ENCODE data around the gene SERPINI2. TPM values are rescaled to one million over a fixed set of nuclear protein-coding genes. Genes with fewer than 3 reads are reported as not detected.

Gene SERPINI2, protein sequence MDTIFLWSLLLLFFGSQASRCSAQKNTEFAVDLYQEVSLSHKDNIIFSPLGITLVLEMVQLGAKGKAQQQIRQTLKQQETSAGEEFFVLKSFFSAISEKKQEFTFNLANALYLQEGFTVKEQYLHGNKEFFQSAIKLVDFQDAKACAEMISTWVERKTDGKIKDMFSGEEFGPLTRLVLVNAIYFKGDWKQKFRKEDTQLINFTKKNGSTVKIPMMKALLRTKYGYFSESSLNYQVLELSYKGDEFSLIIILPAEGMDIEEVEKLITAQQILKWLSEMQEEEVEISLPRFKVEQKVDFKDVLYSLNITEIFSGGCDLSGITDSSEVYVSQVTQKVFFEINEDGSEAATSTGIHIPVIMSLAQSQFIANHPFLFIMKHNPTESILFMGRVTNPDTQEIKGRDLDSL
- total RNA-seq (ENCODE audit: low replicate concordance), result not detected in 2 replicates

DNA sequence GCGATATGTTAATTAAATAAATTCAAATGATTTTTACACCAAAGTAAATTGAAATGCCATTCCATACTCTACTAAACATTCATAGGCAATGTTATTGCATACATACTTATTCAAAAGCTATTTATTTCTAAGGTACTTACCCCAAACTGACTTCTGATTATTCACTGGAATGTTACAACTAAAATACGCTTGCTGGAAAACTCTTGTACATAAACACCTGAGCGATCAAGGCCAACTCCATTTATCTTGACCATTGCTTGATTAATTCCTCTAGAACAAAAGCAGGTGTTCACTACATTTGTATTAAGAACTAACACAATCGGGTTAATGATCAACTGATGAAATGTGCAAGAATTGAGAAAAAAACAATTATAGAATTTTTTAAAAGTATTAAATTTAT is at the start of gene SERPINI2:
SERPINI2 (minus strand) TSS at position 180 of the 400 bp plus-strand sequence. CDS start 2,208 bp downstream, outside the sequence.
- DNase-seq (ENCODE audit: low read depth), result no peak
- no peak within 1 kb of the TSS for H3K4me3 ChIP-seq (ENCODE audit: low read depth, low read length)
- TF ChIP-seq, protein P1, sequence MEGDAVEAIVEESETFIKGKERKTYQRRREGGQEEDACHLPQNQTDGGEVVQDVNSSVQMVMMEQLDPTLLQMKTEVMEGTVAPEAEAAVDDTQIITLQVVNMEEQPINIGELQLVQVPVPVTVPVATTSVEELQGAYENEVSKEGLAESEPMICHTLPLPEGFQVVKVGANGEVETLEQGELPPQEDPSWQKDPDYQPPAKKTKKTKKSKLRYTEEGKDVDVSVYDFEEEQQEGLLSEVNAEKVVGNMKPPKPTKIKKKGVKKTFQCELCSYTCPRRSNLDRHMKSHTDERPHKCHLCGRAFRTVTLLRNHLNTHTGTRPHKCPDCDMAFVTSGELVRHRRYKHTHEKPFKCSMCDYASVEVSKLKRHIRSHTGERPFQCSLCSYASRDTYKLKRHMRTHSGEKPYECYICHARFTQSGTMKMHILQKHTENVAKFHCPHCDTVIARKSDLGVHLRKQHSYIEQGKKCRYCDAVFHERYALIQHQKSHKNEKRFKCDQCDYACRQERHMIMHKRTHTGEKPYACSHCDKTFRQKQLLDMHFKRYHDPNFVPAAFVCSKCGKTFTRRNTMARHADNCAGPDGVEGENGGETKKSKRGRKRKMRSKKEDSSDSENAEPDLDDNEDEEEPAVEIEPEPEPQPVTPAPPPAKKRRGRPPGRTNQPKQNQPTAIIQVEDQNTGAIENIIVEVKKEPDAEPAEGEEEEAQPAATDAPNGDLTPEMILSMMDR (IDR thresholded peaks at IDR 0.05; ENCODE audit: insufficient read depth, low read length), result no peak

DNA sequence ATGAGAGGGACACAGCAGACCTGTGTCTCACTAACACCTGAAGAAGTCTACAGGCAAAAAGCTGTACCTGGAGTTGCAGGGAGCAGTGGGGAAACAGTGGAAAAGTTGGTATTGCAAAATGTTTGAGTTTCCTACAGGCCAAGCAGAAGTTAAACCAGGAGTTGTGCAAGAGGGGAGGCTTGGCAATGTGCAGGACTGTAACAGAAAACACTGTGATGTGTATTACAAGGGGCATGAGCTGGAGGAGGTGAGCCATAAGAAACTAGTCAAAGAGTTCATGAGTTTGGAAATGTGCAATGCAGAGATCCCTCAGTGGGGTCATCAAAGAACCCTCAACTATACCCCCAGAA is 47.1 kb upstream of the SERPINI2 start:
- no peak for DNase-seq (ENCODE audit: low read depth)
- TF ChIP-seq, protein P1 (IDR thresholded peaks at IDR 0.05; ENCODE audit: insufficient read depth, low read length), result no peak

DNA sequence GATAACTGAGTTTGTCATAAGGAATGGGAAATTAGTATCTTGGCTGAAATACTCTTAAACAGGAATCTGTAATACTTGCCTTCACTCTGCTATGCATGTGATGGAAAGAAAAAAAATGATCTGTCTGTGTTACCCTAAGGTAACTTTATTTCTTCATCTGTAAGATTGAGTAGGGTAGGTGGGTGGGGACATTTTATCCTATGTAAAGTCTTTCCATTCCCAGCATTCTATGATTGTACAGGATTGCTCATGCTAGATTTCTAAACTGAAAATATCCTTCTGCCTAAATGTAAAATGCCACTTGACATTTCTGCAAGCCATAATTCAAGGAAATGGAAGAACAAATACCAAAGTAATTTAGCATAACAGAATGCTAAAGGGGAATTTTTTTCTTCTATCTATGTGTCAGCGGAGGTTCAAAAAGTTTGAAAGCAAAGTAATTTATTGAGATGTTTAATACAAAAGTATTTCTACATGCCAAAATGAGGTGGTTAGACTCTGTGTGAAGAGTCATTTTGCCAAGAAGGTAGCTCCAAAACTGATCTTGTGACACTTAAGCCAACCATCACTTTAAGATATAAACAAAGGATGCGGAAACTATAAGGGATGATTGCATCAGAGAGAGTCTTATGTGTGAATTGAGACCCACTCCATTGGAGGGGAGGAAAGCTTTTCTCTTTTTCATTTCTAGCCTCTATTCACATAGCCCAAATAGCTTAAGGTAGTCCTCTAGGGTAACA is 46.6 kb upstream of the SERPINI2 start:
- no peak for DNase-seq (ENCODE audit: low read depth)
- H3K4me3 ChIP-seq (ENCODE audit: low read depth, low read length), result no peak overlapping the region
- TF ChIP-seq, protein P1 (IDR thresholded peaks at IDR 0.05; ENCODE audit: insufficient read depth, low read length), result no peak

More for the DNA sequence above, 47.1 kb upstream of the SERPINI2 start:
- no peak overlapping the region for H3K4me3 ChIP-seq (ENCODE audit: low read depth, low read length)

DNA sequence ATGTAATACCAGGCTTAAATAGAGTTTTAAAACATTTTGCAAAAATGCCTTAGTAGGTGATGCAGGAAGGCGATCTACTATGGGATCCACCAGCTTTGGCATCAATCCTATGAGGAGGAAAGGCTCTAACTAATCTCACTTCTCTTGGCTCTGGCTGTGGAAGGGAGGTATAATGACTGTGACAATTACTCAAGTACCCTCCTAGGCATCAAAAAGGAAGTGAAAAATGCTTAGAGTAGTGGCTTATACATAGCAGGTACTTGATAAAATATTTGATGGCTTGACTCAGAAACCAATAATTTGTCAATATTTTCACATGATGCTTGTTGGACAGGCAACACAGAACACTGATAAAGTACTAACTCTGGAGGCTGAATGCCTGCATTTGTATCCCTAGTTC is 34.1 kb upstream of the SERPINI2 start:
- TF ChIP-seq, protein P1 (IDR thresholded peaks at IDR 0.05; ENCODE audit: insufficient read depth, low read length), result no peak

DNA sequence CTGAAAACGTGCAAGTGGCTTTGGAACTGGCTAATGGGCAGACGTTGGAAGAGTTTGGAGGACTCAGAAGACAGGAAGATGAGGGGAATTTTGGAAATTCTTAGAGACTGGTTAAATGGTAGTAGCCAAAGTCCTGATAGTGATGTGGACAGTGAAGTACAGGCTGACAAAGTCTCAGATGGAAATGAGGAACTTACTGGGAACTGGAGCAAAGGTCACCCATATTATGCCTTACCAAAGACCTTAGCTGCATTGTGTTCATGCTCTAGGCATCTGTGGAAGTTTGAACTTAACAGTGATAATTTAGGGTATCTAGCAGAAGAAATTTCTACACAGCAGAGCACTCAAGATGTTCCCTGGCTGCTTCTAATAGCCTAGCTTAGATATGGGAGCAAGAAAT is 28.6 kb upstream of the SERPINI2 start:
- TF ChIP-seq, protein P1 (IDR thresholded peaks at IDR 0.05; ENCODE audit: insufficient read depth, low read length), result no peak
- no peak for DNase-seq (ENCODE audit: low read depth)
- H3K4me3 ChIP-seq (ENCODE audit: low read depth, low read length), result no peak overlapping the region

More for the DNA sequence above, 34.1 kb upstream of the SERPINI2 start:
- no peak for DNase-seq (ENCODE audit: low read depth)
- H3K4me3 ChIP-seq (ENCODE audit: low read depth, low read length), result no peak overlapping the region

DNA sequence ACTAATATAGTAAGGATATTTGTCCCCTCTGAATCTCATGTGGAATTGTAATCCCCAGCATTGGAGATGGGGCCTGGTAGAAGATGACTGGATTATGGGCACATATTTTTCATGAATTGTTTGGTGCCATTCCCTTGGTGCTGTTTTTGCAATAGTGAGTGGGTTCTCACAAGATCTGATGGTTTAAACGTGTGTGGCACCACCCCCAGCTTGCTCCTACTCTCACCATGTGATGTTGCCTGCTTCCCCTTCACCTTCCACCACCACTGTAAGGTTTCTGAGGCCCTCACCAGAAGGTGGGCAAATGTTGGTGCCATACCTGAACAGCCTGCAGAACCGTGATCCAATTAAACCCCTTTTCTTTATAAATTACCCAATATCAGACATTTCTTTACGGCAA is 28.1 kb upstream of the SERPINI2 start:
- no peak overlapping the region for H3K4me3 ChIP-seq (ENCODE audit: low read depth, low read length)
- TF ChIP-seq, protein P1 (IDR thresholded peaks at IDR 0.05; ENCODE audit: insufficient read depth, low read length), result no peak
- no peak for DNase-seq (ENCODE audit: low read depth)
